Heart right ventricle (tissue), 16 donors: ENCODE measurements around the gene TM2D3. TPM values are rescaled to one million over a fixed set of nuclear protein-coding genes. Genes with fewer than 3 reads are reported as not detected.

Source experiments
- ATAC-seq, 8 donors: fragments of 200-7000 bp; cut with Tn5 transposase; one replicate each; pipeline ENCODE4 v1.9.1; 2020; ENCODE audit warnings: mild to moderate bottlenecking in 8 of 8, moderate library complexity in 8 of 8, moderate number of reproducible peaks in 1 of 8
- DNase-seq, 2 donors: peaks; one replicate each; pipeline ENCODE4 v3.0.0-alpha.2; 2020
- H3K27ac ChIP-seq, 10 donors: fragments of 200-600 bp; sonication (generic) in 2 of 10; one replicate each; pipeline versions ENCODE4 v1.5.0 to v1.8.0; 2020 to 2022; ENCODE audit warnings: mild to moderate bottlenecking in 3 of 10
- H3K27me3 ChIP-seq, 7 donors: fragments of 200-600 bp; one replicate each; pipeline ENCODE4 v1.8.0; 2021 to 2022; ENCODE audit warnings: mild to moderate bottlenecking in 2 of 7
- H3K36me3 ChIP-seq, 9 donors: fragments of 200-600 bp; sonication (generic) in 1 of 9; one replicate each; pipeline versions ENCODE4 v1.5.0 to v1.8.0; 2020 to 2022; ENCODE audit warnings: mild to moderate bottlenecking in 2 of 9
- H3K4me1 ChIP-seq, 9 donors: fragments of 200-600 bp; sonication (generic) in 1 of 9; one replicate each; pipeline versions ENCODE4 v1.5.0 to v1.8.0; 2020 to 2022; ENCODE audit warnings: mild to moderate bottlenecking in 4 of 9
- H3K4me3 ChIP-seq, 10 donors: fragments of 200-600 bp; sonication (generic) in 2 of 10; one replicate each; pipeline versions ENCODE4 v1.5.0 to v1.8.0; 2020 to 2022; ENCODE audit warnings: mild to moderate bottlenecking in 7 of 10, moderate library complexity in 2 of 10
- H3K9me3 ChIP-seq, 11 donors: fragments of 200-600 bp in 10 of 11; sonication (generic) in 2 of 11; one replicate each; pipeline versions ENCODE4 v1.5.0 to v1.8.0; 2013 to 2022; ENCODE audit warnings: mild to moderate bottlenecking in 2 of 11, control low read depth in 1 of 11, moderate library complexity in 1 of 11
- WGBS, 2 donors: extraction: QIAGEN DNeasy Blood & Tissue Kit; methylation state at CpG; one replicate each; pipeline ENCODE4 v1.1.7; 2013; ENCODE audit warnings: inconsistent platforms in 1 of 2; 5-methylcytosine and 5-hydroxymethylcytosine counted together
- intact Hi-C, 10 donors: fragments of 100-400 bp; cut with DNase I; formaldehyde crosslinking; loops; one replicate each; pipeline versions ENCODE4 v1.11.1 to v1.14.2; 2022
- polyA plus RNA-seq, 2 donors: library from polyadenylated mRNA; stranded (reverse); fragments of 200-250 nt; gene quantifications; one replicate each; pipeline ENCODE4 v1.2.3, GENCODE V29; 2013
- total RNA-seq, 10 donors: library from RNA; stranded (reverse); fragmentation: NEBNext Ultra II Directional in 3 of 10; extraction: Animal tissue kit (Norgen Biotek cat#: 25700) in 3 of 10; gene quantifications; one replicate each; pipeline versions ENCODE4 v1.2.1 to v1.2.4, GENCODE V29; 2021 to 2023
- TF ChIP-seq, protein P1 (sequence below), 9 donors: fragments of 200-600 bp; sonication (generic) in 2 of 9; IDR thresholded peaks; one replicate each; pipeline versions ENCODE4 v1.5.0 to v1.8.0; 2021 to 2022; ENCODE audit warnings: antibody characterized with exemption in 9 of 9, mild to moderate bottlenecking in 5 of 9, moderate library complexity in 1 of 9
- donor health status: Arrhythmogenic right ventricular cardiomyopathy.
- donor health status: ischemic (EF 13 %, LVEDD 7.1; RV severe dilation, severe dysfunction).
- donor health status: healthy with polysubstance abuse.
- donor health status: DM: no; HTN: yes; CAD: no.
- donor health status: DM: no; HTN: no; CAD: no.
- donor health status: ischemic (EF 25% LVEDD 6.9; RV normal size, moderate dysfunction).
- donor health status: ischemic (EF 25% LVEDD 5.7; RV mildly dilated, moderate dysfunction).
- donor health status: healthy.
- donor health status: DM: yes; HTN: yes; CAD: no.
- donor health status: Ischemic cardiomyopathy.
- donor health status: ischemic (EF 35%, LVEDD 5.7; RV mildly dilated, moderate dysfunction).
- donor health status: nonischemic (EF 11% LVEDD 7.7; RV severe dilation, severe dysfunction).
- donor health status: DM: yes; HTN: yes; CAD: no.
- donor health status: PGD.
- donor health status: ischemic (EF 29% LVEDD 5.4; RV normal size, mild dysfunction).
- donor health status: nonischemic (EF 23%, LVEDD 6.1; RV moderate dilation, normal function).

TM2D3 gene
- total and polyA plus RNA-seq, 12 donors: 38.2 to 61.6 (median 52.2) TPM

GRCh38 chr15:101604124-101604874 is 47.9 kb downstream of the TM2D3 start:
- H3K27ac ChIP-seq: no peak overlapping the region
- peaks cover 0 to 13% (median 0%) of the 10 kb centered on the region in 7 donors for H3K27me3 ChIP-seq
- H3K9me3 ChIP-seq: peaks cover 0 to 6% (median 0%) of the 10 kb centered on the region in 11 donors
- H3K4me1 ChIP-seq: peaks cover 0 to 12% (median 3%) of the 10 kb centered on the region in 9 donors
- H3K4me3 ChIP-seq: no peak overlapping the region
- DNase-seq (no peak), ATAC-seq (peak in 2 of 8 donors; percentile 38 to 44)
- H3K36me3 ChIP-seq: no peaks in the 10 kb centered on the region
- intact Hi-C loops: no loop called here
- 90 to 91% methylated on average over 4 of the region's 4 CpGs for WGBS, 2 donors
- TF ChIP-seq, protein P1, sequence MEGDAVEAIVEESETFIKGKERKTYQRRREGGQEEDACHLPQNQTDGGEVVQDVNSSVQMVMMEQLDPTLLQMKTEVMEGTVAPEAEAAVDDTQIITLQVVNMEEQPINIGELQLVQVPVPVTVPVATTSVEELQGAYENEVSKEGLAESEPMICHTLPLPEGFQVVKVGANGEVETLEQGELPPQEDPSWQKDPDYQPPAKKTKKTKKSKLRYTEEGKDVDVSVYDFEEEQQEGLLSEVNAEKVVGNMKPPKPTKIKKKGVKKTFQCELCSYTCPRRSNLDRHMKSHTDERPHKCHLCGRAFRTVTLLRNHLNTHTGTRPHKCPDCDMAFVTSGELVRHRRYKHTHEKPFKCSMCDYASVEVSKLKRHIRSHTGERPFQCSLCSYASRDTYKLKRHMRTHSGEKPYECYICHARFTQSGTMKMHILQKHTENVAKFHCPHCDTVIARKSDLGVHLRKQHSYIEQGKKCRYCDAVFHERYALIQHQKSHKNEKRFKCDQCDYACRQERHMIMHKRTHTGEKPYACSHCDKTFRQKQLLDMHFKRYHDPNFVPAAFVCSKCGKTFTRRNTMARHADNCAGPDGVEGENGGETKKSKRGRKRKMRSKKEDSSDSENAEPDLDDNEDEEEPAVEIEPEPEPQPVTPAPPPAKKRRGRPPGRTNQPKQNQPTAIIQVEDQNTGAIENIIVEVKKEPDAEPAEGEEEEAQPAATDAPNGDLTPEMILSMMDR (IDR thresholded peaks at IDR 0.05): no peak

GRCh38 chr15:101602801-101603200 is 49.4 kb downstream of the TM2D3 start:
- TF ChIP-seq, protein P1 (IDR thresholded peaks at IDR 0.05): no peak
- Histone ChIP-seq H3K36me3 (no peaks in the 10 kb centered on the region), H3K9me3 (peaks cover 0 to 6% (median 0%) of the 10 kb centered on the region in 11 donors), H3K4me3 (no peak overlapping the region), H3K27ac (no peak overlapping the region), H3K4me1 (peaks cover 0 to 6% (median 0%) of the 10 kb centered on the region in 9 donors), H3K27me3 (peaks cover 0 to 17% (median 0%) of the 10 kb centered on the region in 7 donors)
- DNase-seq (no peak), ATAC-seq (no peak)
- WGBS, 2 donors: 84% methylated on average over 6 of the region's 6 CpGs
- intact Hi-C loops: no loop called here

DNA sequence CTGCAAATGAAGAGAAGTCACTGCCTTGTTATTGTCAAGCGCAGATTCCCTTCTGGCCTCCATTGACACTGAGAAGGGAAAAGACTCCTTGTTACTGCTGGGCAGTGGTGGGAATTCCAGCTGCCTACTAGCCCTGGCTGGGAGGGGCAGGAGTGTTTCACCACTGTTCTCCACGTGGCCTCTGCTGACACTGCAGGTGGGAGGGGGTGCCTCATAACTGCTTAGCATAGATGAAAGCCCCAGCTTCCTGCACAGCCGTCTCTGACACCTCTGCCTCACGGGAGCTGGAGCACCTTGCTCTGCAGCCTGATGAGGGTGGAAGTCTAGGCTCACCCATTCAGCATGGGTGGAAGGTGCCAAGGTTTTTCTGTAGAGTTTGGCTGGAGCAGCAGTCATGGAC is 52.1 kb downstream of the TM2D3 start:
- TF ChIP-seq, protein P1 (IDR thresholded peaks at IDR 0.05): no peak
- Histone ChIP-seq H3K4me1 (peaks cover 0 to 5% (median 0%) of the 10 kb centered on the region in 9 donors), H3K36me3 (no peaks in the 10 kb centered on the region), H3K27ac (no peak overlapping the region), H3K9me3 (peaks cover 0 to 20% (median 0%) of the 10 kb centered on the region in 11 donors), H3K27me3 (peaks cover 0 to 29% (median 0%) of the 10 kb centered on the region in 7 donors), H3K4me3 (no peak overlapping the region)
- intact Hi-C loops: no loop called here
- ATAC-seq (no peak), DNase-seq (no peak)
- 39 to 40% methylated on average over 4 of the region's 4 CpGs for WGBS, 2 donors

- H3K27ac ChIP-seq: no peak overlapping the region
- peaks cover 0 to 29% (median 0%) of the 10 kb centered on the region in 7 donors for H3K27me3 ChIP-seq
- H3K9me3 ChIP-seq: peaks cover 0 to 29% (median 0%) of the 10 kb centered on the region in 11 donors
- WGBS, 2 donors: 66 to 77% methylated on average over 3 of the region's 3 CpGs
- H3K4me3 ChIP-seq: no peak overlapping the region
- ATAC-seq: no peak
- H3K4me1 ChIP-seq: peaks cover 0 to 5% (median 0%) of the 10 kb centered on the region in 9 donors
- TF ChIP-seq, protein P1 (IDR thresholded peaks at IDR 0.05): no peak
- no peak for DNase-seq
- intact Hi-C loops: no loop called here
- no peaks in the 10 kb centered on the region for H3K36me3 ChIP-seq
These were observed 53.1 kb downstream of the TM2D3 start for GRCh38 chr15:101599091-101599490.
